H1 (cell line): Measurements from ENCODE around the gene CACUL1. TPM values are rescaled to one million over a fixed set of nuclear protein-coding genes. Genes with fewer than 3 reads are reported as not detected.

Source experiments
- BACH1 ChIP-seq: IDR thresholded peaks from 2 replicates; pipeline ENCODE4 v1.6.1; 2012; ENCODE audit warnings: low read length, improper control_type of control experiment
- CHD2 ChIP-seq: IDR thresholded peaks from 2 replicates; pipeline ENCODE4 v1.6.1; 2012; ENCODE audit warnings: low read length, improper control_type of control experiment
- CTBP2 ChIP-seq: IDR thresholded peaks from 2 replicates; pipeline ENCODE4 v1.7.0; 2011; ENCODE audit warnings: borderline replicate concordance, mild to moderate bottlenecking, moderate library complexity, mixed read lengths, low read length; ENCODE audit not compliant: insufficient read depth, insufficient read length
- KDM4A ChIP-seq: IDR thresholded peaks from one replicate; pipeline ENCODE4 v1.7.1; 2012; ENCODE audit warnings: low read depth, mild to moderate bottlenecking, moderate library complexity, low read length, inconsistent platforms; ENCODE audit not compliant: severe bottlenecking
- SP4 ChIP-seq: IDR thresholded peaks from 2 replicates; pipeline ENCODE4 v1.6.1; 2012; ENCODE audit warnings: low read length, inconsistent platforms
- polyA plus RNA-seq, 7 experiments: library from polyadenylated mRNA; depleted of rRNA in 3 of 7; stranded (reverse) in 5 of 7; unstranded in 2 of 7; fragments of >200 nt in 5 of 7; fragments of 200-250 nt in 2 of 7; gene quantifications; 1 replicate in 5 of 7; 2 replicates in 1 of 7; 4 replicates in 1 of 7; pipeline versions ENCODE4 v1.2.1 to v1.2.3, GENCODE V29; 2011 to 2013; ENCODE audit warnings: missing spikeins in 2 of 7, mixed read lengths in 2 of 7
- total RNA-seq: library from RNA; stranded (reverse); fragmentation: NEBNext Ultra II Directional; extraction: Animal tissue kit (Norgen Biotek cat#: 25700); gene quantifications from 2 replicates; pipeline ENCODE4 v1.2.1, GENCODE V29; 2021
- TF ChIP-seq, protein P1 (sequence below), 3 experiments: IDR thresholded peaks; 1 replicate in 2 of 3; 2 replicates in 1 of 3; pipeline versions ENCODE4 v1.5.1 to v1.6.1; 2011; ENCODE audit warnings: low read length in 3 of 3, mild to moderate bottlenecking in 3 of 3, inconsistent platforms in 2 of 3, low read depth in 1 of 3, moderate library complexity in 1 of 3; ENCODE audit not compliant: insufficient read depth in 1 of 3; ENCODE audit errors: control extremely low read depth in 1 of 3
- TF ChIP-seq, protein P2 (sequence below): fragments of 300-600 bp; sonication (generic); IDR thresholded peaks from 2 replicates; pipeline ENCODE4 v1.7.1; 2012; ENCODE audit warnings: low read length, moderate library complexity, mild to moderate bottlenecking, inconsistent platforms; ENCODE audit not compliant: insufficient replicate concordance

Gene CACUL1
- total and polyA plus RNA-seq, 2 of the 8 experiments (the other 6 are each of a cell fraction or from before 2014, with no cell fraction given), result 6.5 to 34.2 TPM

DNA sequence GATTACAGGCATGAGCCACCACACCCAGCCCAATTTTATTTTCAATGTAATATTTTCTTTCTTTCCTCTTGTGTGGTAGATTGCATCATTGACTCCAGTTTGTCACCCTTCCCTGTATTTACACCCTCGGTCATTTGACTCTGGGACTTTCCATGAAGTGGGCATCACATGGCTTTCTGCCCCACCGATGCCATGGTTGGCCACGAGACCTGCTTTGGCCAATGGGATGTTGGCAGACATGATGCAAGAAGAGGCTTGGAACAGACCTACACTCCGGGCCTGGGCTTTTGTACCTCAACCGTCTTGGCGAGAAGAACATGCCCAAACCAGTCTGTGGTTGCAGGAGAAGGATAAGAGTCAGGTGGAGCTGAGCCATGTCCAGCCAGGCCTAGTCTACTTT is 38.8 kb upstream of the CACUL1 start (continued):
- TF ChIP-seq CTBP2 (no peak), BACH1 (no peak), SP4 (no peak), CHD2 (no peak), KDM4A (no peak)
- TF ChIP-seq, protein P1, sequence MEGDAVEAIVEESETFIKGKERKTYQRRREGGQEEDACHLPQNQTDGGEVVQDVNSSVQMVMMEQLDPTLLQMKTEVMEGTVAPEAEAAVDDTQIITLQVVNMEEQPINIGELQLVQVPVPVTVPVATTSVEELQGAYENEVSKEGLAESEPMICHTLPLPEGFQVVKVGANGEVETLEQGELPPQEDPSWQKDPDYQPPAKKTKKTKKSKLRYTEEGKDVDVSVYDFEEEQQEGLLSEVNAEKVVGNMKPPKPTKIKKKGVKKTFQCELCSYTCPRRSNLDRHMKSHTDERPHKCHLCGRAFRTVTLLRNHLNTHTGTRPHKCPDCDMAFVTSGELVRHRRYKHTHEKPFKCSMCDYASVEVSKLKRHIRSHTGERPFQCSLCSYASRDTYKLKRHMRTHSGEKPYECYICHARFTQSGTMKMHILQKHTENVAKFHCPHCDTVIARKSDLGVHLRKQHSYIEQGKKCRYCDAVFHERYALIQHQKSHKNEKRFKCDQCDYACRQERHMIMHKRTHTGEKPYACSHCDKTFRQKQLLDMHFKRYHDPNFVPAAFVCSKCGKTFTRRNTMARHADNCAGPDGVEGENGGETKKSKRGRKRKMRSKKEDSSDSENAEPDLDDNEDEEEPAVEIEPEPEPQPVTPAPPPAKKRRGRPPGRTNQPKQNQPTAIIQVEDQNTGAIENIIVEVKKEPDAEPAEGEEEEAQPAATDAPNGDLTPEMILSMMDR (IDR thresholded peaks at IDR 0.05; ENCODE audit: control extremely low read depth in 1 of 3, insufficient read depth in 1 of 3, low read depth in 1 of 3, low read length in 3 of 3), result no peak
- TF ChIP-seq, protein P2, sequence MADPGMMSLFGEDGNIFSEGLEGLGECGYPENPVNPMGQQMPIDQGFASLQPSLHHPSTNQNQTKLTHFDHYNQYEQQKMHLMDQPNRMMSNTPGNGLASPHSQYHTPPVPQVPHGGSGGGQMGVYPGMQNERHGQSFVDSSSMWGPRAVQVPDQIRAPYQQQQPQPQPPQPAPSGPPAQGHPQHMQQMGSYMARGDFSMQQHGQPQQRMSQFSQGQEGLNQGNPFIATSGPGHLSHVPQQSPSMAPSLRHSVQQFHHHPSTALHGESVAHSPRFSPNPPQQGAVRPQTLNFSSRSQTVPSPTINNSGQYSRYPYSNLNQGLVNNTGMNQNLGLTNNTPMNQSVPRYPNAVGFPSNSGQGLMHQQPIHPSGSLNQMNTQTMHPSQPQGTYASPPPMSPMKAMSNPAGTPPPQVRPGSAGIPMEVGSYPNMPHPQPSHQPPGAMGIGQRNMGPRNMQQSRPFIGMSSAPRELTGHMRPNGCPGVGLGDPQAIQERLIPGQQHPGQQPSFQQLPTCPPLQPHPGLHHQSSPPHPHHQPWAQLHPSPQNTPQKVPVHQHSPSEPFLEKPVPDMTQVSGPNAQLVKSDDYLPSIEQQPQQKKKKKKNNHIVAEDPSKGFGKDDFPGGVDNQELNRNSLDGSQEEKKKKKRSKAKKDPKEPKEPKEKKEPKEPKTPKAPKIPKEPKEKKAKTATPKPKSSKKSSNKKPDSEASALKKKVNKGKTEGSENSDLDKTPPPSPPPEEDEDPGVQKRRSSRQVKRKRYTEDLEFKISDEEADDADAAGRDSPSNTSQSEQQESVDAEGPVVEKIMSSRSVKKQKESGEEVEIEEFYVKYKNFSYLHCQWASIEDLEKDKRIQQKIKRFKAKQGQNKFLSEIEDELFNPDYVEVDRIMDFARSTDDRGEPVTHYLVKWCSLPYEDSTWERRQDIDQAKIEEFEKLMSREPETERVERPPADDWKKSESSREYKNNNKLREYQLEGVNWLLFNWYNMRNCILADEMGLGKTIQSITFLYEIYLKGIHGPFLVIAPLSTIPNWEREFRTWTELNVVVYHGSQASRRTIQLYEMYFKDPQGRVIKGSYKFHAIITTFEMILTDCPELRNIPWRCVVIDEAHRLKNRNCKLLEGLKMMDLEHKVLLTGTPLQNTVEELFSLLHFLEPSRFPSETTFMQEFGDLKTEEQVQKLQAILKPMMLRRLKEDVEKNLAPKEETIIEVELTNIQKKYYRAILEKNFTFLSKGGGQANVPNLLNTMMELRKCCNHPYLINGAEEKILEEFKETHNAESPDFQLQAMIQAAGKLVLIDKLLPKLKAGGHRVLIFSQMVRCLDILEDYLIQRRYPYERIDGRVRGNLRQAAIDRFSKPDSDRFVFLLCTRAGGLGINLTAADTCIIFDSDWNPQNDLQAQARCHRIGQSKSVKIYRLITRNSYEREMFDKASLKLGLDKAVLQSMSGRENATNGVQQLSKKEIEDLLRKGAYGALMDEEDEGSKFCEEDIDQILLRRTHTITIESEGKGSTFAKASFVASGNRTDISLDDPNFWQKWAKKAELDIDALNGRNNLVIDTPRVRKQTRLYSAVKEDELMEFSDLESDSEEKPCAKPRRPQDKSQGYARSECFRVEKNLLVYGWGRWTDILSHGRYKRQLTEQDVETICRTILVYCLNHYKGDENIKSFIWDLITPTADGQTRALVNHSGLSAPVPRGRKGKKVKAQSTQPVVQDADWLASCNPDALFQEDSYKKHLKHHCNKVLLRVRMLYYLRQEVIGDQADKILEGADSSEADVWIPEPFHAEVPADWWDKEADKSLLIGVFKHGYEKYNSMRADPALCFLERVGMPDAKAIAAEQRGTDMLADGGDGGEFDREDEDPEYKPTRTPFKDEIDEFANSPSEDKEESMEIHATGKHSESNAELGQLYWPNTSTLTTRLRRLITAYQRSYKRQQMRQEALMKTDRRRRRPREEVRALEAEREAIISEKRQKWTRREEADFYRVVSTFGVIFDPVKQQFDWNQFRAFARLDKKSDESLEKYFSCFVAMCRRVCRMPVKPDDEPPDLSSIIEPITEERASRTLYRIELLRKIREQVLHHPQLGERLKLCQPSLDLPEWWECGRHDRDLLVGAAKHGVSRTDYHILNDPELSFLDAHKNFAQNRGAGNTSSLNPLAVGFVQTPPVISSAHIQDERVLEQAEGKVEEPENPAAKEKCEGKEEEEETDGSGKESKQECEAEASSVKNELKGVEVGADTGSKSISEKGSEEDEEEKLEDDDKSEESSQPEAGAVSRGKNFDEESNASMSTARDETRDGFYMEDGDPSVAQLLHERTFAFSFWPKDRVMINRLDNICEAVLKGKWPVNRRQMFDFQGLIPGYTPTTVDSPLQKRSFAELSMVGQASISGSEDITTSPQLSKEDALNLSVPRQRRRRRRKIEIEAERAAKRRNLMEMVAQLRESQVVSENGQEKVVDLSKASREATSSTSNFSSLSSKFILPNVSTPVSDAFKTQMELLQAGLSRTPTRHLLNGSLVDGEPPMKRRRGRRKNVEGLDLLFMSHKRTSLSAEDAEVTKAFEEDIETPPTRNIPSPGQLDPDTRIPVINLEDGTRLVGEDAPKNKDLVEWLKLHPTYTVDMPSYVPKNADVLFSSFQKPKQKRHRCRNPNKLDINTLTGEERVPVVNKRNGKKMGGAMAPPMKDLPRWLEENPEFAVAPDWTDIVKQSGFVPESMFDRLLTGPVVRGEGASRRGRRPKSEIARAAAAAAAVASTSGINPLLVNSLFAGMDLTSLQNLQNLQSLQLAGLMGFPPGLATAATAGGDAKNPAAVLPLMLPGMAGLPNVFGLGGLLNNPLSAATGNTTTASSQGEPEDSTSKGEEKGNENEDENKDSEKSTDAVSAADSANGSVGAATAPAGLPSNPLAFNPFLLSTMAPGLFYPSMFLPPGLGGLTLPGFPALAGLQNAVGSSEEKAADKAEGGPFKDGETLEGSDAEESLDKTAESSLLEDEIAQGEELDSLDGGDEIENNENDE, result no peak
- TF ChIP-seq, all 59 proteins: peak for 0
